HepG2 (cell line): ENCODE results near the gene ATAD3A. TPM values are rescaled to one million over a fixed set of nuclear protein-coding genes. Genes with fewer than 3 reads are reported as not detected.
A peak's percentile ranks its signal among the peaks of the same experiment; 100 is the strongest.

ENCODE experiments used
- ARID2 ChIP-seq: sonication (generic); formaldehyde crosslinking; IDR thresholded peaks from 2 replicates; pipeline ENCODE4 v1.8.1; 2022; ENCODE audit warnings: mild to moderate bottlenecking, missing genetic modification reagents, borderline replicate concordance
- FOSL1 ChIP-seq: sonication (generic); formaldehyde crosslinking; IDR thresholded peaks from 2 replicates; pipeline ENCODE4 v1.9.0; 2021; ENCODE audit warnings: missing genetic modification reagents, borderline replicate concordance
- HHEX ChIP-seq: IDR thresholded peaks from 2 replicates; pipeline ENCODE4 v1.6.1; 2016; ENCODE audit warnings: control low read depth
- MIXL1 ChIP-seq: IDR thresholded peaks from 2 replicates; pipeline ENCODE4 v1.6.1; 2016
- MLX ChIP-seq: IDR thresholded peaks from 2 replicates; pipeline ENCODE4 v1.6.1; 2016
- MTA1 ChIP-seq: sonication (generic); formaldehyde crosslinking; IDR thresholded peaks from 2 replicates; pipeline ENCODE4 v1.4.0; 2020; ENCODE audit warnings: missing genetic modification reagents, mild to moderate bottlenecking, borderline replicate concordance
- PAX8 ChIP-seq: sonication (generic); formaldehyde crosslinking; IDR thresholded peaks from 2 replicates; pipeline ENCODE4 v1.8.0; 2022; ENCODE audit warnings: mild to moderate bottlenecking, missing genetic modification reagents, borderline replicate concordance
- RBFOX2 ChIP-seq: fragments of 200-400 bp; formaldehyde crosslinking; IDR thresholded peaks from 2 replicates; pipeline ENCODE4 v1.6.1; 2017; ENCODE audit warnings: low read depth, mild to moderate bottlenecking, low read length
- SMC3 ChIP-seq: IDR thresholded peaks from 2 replicates; pipeline ENCODE4 v1.6.1; 2011; ENCODE audit warnings: low read length, improper control_type of control experiment
- TAF1 ChIP-seq: sonication (generic); formaldehyde crosslinking; IDR thresholded peaks from 2 replicates; pipeline ENCODE4 v1.4.0; 2020; ENCODE audit warnings: missing genetic modification reagents
- ZFP36L2 ChIP-seq: sonication (generic); formaldehyde crosslinking; IDR thresholded peaks from 2 replicates; pipeline ENCODE4 v1.4.0; 2020; ENCODE audit warnings: missing genetic modification reagents
- ZFP82 ChIP-seq: sonication (generic); formaldehyde crosslinking; IDR thresholded peaks from 2 replicates; pipeline ENCODE4 v1.5.1; 2020; ENCODE audit warnings: mild to moderate bottlenecking, missing genetic modification reagents, borderline replicate concordance
- ZNF383 ChIP-seq: sonication (generic); formaldehyde crosslinking; IDR thresholded peaks from 2 replicates; pipeline ENCODE4 v1.4.0; 2020; ENCODE audit warnings: missing genetic modification reagents, mild to moderate bottlenecking, borderline replicate concordance
- ZNF431 ChIP-seq: sonication (generic); formaldehyde crosslinking; IDR thresholded peaks from 2 replicates; pipeline ENCODE4 v1.9.0; 2022; ENCODE audit warnings: missing genetic modification reagents, low read depth, mild to moderate bottlenecking, borderline replicate concordance
- ZNF432 ChIP-seq: sonication (generic); formaldehyde crosslinking; IDR thresholded peaks from 2 replicates; pipeline ENCODE4 v1.5.0; 2020; ENCODE audit warnings: missing genetic modification reagents, mild to moderate bottlenecking, borderline replicate concordance
- ZNF619 ChIP-seq: sonication (generic); formaldehyde crosslinking; IDR thresholded peaks from 2 replicates; pipeline ENCODE4 v1.4.0; 2020; ENCODE audit warnings: mild to moderate bottlenecking, missing genetic modification reagents
- ZNF792 ChIP-seq: IDR thresholded peaks from 2 replicates; pipeline ENCODE4 v1.6.1; 2016
- ZSCAN30 ChIP-seq: sonication (generic); formaldehyde crosslinking; IDR thresholded peaks from 2 replicates; pipeline ENCODE4 v1.5.0; 2020; ENCODE audit warnings: mild to moderate bottlenecking, missing genetic modification reagents
- polyA plus RNA-seq, 8 experiments: library from polyadenylated mRNA; depleted of rRNA in 3 of 8; stranded (reverse) in 7 of 8; unstranded in 1 of 8; fragments of >200 nt; fragmentation: Illumina TruSeq in 4 of 8; extraction: Trizol in 4 of 8; gene quantifications; 2 replicates each; pipeline versions ENCODE4 v1.2.1 to v1.2.3, GENCODE V29; 2011 to 2016; ENCODE audit warnings: low read depth in 4 of 8, missing spikeins in 1 of 8, mixed read lengths in 1 of 8; ENCODE audit not compliant: insufficient read depth in 1 of 8
- total RNA-seq, 5 experiments: library from RNA; depleted of rRNA; stranded (reverse); fragments of >200 nt; fragmentation: Illumina TruSeq; extraction: Trizol; gene quantifications; 2 replicates each; pipeline ENCODE4 v1.2.3, GENCODE V29; 2016; ENCODE audit warnings: low read depth in 1 of 5
- TF ChIP-seq, protein P1 (sequence below): sonication (generic); formaldehyde crosslinking; IDR thresholded peaks from 2 replicates; pipeline ENCODE4 v1.5.1; 2020; ENCODE audit warnings: mild to moderate bottlenecking, moderate library complexity, missing genetic modification reagents
- TF ChIP-seq, protein P2 (sequence below): fragments of 450-650 bp; IDR thresholded peaks from 2 replicates; pipeline ENCODE4 v1.6.1; 2017
- TF ChIP-seq, protein P3 (sequence below): sonication (generic); formaldehyde crosslinking; IDR thresholded peaks from 2 replicates; pipeline ENCODE4 v1.8.1; 2023; ENCODE audit warnings: mild to moderate bottlenecking, inconsistent platforms, moderate library complexity, missing genetic modification reagents, borderline replicate concordance
- TF ChIP-seq, protein P4 (sequence below): IDR thresholded peaks from 2 replicates; pipeline ENCODE4 v1.6.1; 2016; ENCODE audit warnings: low read depth, control low read depth
- TF ChIP-seq, protein P5 (sequence below): IDR thresholded peaks from 2 replicates; pipeline ENCODE4 v1.6.1; 2016; ENCODE audit warnings: low read depth

The ATAD3A gene
- total and polyA plus RNA-seq, 2 of the 13 experiments (the other 11 are each of a cell fraction or from before 2014, with no cell fraction given): 10.6 to 49.0 TPM

DNA sequence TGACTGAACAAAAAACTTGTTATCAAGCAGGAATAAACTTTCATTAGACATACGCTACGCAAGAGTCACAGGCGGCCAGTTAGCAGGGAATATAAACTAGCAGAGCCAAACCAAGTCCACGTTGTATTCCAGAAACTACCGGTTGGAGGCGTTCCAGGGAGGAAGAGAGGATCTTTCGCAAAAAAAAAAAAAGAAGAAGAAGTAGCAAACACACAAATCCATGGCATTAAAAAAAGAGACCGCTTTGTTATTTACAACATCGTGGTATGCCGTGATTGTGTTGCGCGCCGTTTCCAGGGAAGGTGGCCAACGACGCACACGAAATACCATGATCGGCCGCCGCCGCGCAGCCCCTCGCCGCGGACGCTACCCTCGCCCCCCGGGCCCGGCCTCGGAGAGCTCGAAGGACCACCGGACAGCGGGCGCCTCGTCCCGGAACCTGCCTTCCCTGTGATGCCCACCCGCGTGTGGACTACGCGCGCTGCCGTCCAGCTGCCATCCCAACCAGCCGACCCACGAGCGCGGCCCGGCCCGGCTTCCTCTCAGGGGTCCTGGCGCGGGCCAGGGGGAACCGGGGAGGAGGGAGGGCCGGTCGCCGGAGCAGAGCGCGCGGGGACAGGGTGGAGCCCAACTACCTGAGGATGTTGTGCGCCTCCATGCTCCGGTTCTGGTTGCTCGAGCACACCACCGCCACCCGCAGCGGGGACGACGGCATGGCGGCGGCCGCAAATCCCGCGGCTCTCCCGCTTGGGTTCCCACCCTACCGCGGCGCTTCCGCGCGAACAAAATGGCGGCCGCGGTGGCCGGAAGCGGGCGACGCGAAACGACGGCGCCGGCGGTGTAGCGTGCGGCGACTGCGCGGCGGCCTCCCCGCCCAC is 62.1 kb downstream of the ATAD3A start (continued):
- TF ChIP-seq MLX (CRISPR knock-in tag) (no peak), TAF1 (CRISPR knock-in tag) (0 out of 2 replicates have a peak, but pooled peaks have one; percentile 64), SMC3 (no peak), FOSL1 (CRISPR knock-in tag) (no peak), ZNF619 (CRISPR knock-in tag) (no peak), ZNF383 (CRISPR knock-in tag) (no peak), HHEX (CRISPR knock-in tag) (no peak), ZNF792 (CRISPR knock-in tag) (no peak), ZFP82 (CRISPR knock-in tag) (no peak), MIXL1 (CRISPR knock-in tag) (no peak), MTA1 (CRISPR knock-in tag) (peak; percentile 32; the same call in 1 of the 2 replicates), RBFOX2 (peak; percentile 87), ZNF431 (CRISPR knock-in tag) (peak; percentile 36; the same call in 1 of the 2 replicates), ZNF432 (CRISPR knock-in tag) (no peak), ZSCAN30 (CRISPR knock-in tag) (no peak), ZFP36L2 (CRISPR knock-in tag) (no peak), PAX8 (CRISPR knock-in tag) (no peak), ARID2 (CRISPR knock-in tag) (no peak)
- TF ChIP-seq, protein P1, sequence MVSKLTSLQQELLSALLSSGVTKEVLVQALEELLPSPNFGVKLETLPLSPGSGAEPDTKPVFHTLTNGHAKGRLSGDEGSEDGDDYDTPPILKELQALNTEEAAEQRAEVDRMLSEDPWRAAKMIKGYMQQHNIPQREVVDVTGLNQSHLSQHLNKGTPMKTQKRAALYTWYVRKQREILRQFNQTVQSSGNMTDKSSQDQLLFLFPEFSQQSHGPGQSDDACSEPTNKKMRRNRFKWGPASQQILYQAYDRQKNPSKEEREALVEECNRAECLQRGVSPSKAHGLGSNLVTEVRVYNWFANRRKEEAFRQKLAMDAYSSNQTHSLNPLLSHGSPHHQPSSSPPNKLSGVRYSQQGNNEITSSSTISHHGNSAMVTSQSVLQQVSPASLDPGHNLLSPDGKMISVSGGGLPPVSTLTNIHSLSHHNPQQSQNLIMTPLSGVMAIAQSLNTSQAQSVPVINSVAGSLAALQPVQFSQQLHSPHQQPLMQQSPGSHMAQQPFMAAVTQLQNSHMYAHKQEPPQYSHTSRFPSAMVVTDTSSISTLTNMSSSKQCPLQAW: no peak
- TF ChIP-seq, protein P2, sequence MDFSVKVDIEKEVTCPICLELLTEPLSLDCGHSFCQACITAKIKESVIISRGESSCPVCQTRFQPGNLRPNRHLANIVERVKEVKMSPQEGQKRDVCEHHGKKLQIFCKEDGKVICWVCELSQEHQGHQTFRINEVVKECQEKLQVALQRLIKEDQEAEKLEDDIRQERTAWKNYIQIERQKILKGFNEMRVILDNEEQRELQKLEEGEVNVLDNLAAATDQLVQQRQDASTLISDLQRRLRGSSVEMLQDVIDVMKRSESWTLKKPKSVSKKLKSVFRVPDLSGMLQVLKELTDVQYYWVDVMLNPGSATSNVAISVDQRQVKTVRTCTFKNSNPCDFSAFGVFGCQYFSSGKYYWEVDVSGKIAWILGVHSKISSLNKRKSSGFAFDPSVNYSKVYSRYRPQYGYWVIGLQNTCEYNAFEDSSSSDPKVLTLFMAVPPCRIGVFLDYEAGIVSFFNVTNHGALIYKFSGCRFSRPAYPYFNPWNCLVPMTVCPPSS: no peak
- TF ChIP-seq, protein P3, sequence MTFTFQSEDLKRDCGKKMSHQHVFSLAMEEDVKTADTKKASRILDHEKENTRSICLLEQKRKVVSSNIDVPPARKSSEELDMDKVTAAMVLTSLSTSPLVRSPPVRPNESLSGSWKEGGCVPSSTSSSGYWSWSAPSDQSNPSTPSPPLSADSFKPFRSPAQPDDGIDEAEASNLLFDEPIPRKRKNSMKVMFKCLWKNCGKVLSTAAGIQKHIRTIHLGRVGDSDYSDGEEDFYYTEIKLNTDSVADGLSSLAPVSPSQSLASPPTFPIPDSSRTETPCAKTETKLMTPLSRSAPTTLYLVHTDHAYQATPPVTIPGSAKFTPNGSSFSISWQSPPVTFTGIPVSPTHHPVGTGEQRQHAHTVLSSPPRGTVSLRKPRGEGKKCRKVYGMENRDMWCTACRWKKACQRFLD (CRISPR knock-in tag): no peak
- TF ChIP-seq, protein P4, sequence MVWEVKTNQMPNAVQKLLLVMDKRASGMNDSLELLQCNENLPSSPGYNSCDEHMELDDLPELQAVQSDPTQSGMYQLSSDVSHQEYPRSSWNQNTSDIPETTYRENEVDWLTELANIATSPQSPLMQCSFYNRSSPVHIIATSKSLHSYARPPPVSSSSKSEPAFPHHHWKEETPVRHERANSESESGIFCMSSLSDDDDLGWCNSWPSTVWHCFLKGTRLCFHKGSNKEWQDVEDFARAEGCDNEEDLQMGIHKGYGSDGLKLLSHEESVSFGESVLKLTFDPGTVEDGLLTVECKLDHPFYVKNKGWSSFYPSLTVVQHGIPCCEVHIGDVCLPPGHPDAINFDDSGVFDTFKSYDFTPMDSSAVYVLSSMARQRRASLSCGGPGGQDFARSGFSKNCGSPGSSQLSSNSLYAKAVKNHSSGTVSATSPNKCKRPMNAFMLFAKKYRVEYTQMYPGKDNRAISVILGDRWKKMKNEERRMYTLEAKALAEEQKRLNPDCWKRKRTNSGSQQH (CRISPR knock-in tag): no peak
- TF ChIP-seq, protein P5, sequence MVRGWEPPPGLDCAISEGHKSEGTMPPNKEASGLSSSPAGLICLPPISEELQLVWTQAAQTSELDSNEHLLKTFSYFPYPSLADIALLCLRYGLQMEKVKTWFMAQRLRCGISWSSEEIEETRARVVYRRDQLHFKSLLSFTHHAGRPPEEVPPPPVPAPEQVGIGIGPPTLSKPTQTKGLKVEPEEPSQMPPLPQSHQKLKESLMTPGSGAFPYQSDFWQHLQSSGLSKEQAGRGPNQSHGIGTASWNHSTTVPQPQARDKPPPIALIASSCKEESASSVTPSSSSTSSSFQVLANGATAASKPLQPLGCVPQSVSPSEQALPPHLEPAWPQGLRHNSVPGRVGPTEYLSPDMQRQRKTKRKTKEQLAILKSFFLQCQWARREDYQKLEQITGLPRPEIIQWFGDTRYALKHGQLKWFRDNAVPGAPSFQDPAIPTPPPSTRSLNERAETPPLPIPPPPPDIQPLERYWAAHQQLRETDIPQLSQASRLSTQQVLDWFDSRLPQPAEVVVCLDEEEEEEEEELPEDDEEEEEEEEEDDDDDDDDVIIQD: no peak
